Tibial nerve (tissue), 4 donors: ENCODE results near the gene CTNNA2. TPM values are rescaled to one million over a fixed set of nuclear protein-coding genes. Genes with fewer than 3 reads are reported as not detected.
A peak's percentile ranks its signal among the peaks of the same experiment; 100 is the strongest.

Experiments used
- DNase-seq, 2 donors: peaks; one replicate each; pipeline ENCODE4 v3.0.0-alpha.2; 2019; ENCODE audit warnings: low spot score in 2 of 2
- H3K27ac ChIP-seq, 4 donors: fragments of 200-600 bp; sonication (generic) in 3 of 4; one replicate each; pipeline ENCODE4 v1.5.1; 2017 to 2019; ENCODE audit warnings: mild to moderate bottlenecking in 1 of 4
- H3K27me3 ChIP-seq, 2 donors: fragments of 200-600 bp; sonication (generic) in 1 of 2; one replicate each; pipeline versions ENCODE4 v1.5.1 to v1.6.0; 2017 to 2019
- H3K36me3 ChIP-seq, 3 donors: fragments of 200-600 bp; sonication (generic); one replicate each; pipeline ENCODE4 v1.5.1; 2018 to 2019
- H3K4me1 ChIP-seq, 4 donors: fragments of 200-600 bp; sonication (generic) in 3 of 4; one replicate each; pipeline ENCODE4 v1.5.1; 2017 to 2019
- H3K4me3 ChIP-seq, 4 donors: fragments of 200-600 bp; sonication (generic) in 3 of 4; one replicate each; pipeline ENCODE4 v1.5.1; 2017 to 2019; ENCODE audit warnings: mild to moderate bottlenecking in 1 of 4, moderate library complexity in 1 of 4
- H3K9me3 ChIP-seq, 4 donors: fragments of 200-600 bp; sonication (generic) in 3 of 4; one replicate each; pipeline ENCODE4 v1.5.1; 2017 to 2019
- CTCF ChIP-seq, 5 experiments: fragments of 200-600 bp in 3 of 5; fragments of 450-650 bp in 2 of 5; sonication (generic) in 3 of 5; IDR thresholded peaks; one replicate each; pipeline ENCODE4 v1.5.1; 2016 to 2019; ENCODE audit warnings: antibody characterized with exemption in 5 of 5, mild to moderate bottlenecking in 3 of 5, moderate library complexity in 2 of 5
- EP300 ChIP-seq, 2 donors: sonication (generic); formaldehyde crosslinking; IDR thresholded peaks; one replicate each; pipeline ENCODE4 v1.6.1; 2017; ENCODE audit warnings: antibody characterized with exemption in 2 of 2, mild to moderate bottlenecking in 1 of 2
- POLR2A ChIP-seq, 2 donors: fragments of 450-650 bp; IDR thresholded peaks; one replicate each; pipeline ENCODE4 v1.6.1; 2017; ENCODE audit warnings: antibody characterized with exemption in 2 of 2, mild to moderate bottlenecking in 2 of 2, moderate library complexity in 2 of 2
- WGBS, 2 donors: methylation state at CpG; one replicate each; pipeline ENCODE4 v1.1.5; 2018; 5-methylcytosine and 5-hydroxymethylcytosine counted together
- total RNA-seq, 4 donors: library from RNA; depleted of rRNA; stranded (reverse); fragments of >200 nt; gene quantifications; one replicate each; pipeline ENCODE4 v1.1.0, GENCODE V29; 2016

CTNNA2 gene
- total RNA-seq, 4 donors from 2014 or later, result 0.39 to 3.3 (median 0.75) TPM

- 53 to 94% methylated on average over 1 of the region's 1 CpG for WGBS, 2 donors
- Histone ChIP-seq H3K4me1 (no peaks in the 10 kb centered on the region), H3K27me3 (no peaks in the 10 kb centered on the region), H3K4me3 (no peak overlapping the region), H3K27ac (no peak overlapping the region), H3K9me3 (no peaks in the 10 kb centered on the region), H3K36me3 (no peaks in the 10 kb centered on the region)
- TF ChIP-seq POLR2A (IDR thresholded peaks at IDR 0.05), result no peak
- no peak for TF ChIP-seq CTCF (IDR thresholded peaks at IDR 0.05)
- TF ChIP-seq EP300 (IDR thresholded peaks at IDR 0.05), result no peak
- DNase-seq, result no peak
Measured at GRCh38 chr2:80464275-80464674, 951.4 kb downstream of the CTNNA2 start.

GRCh38 chr2:80467262-80467811, 954.5 kb downstream of the CTNNA2 start:
- TF ChIP-seq EP300 (IDR thresholded peaks at IDR 0.05) (no peak), CTCF (IDR thresholded peaks at IDR 0.05) (no peak), POLR2A (IDR thresholded peaks at IDR 0.05) (no peak)
- no peak overlapping the region for H3K27ac ChIP-seq
- 81 to 84% methylated on average over 3 of the region's 3 CpGs for WGBS, 2 donors
- no peak for DNase-seq
- H3K4me3 ChIP-seq, result no peak overlapping the region
- no peaks in the 10 kb centered on the region for H3K4me1 ChIP-seq
- H3K9me3 ChIP-seq, result no peaks in the 10 kb centered on the region
- H3K27me3 ChIP-seq, result no peaks in the 10 kb centered on the region
- no peaks in the 10 kb centered on the region for H3K36me3 ChIP-seq

- no peaks in the 10 kb centered on the region for H3K36me3 ChIP-seq
- H3K9me3 ChIP-seq, result no peaks in the 10 kb centered on the region
- no peak for DNase-seq
- no peaks in the 10 kb centered on the region for H3K27me3 ChIP-seq
- no peak overlapping the region for H3K4me3 ChIP-seq
- no peak overlapping the region for H3K27ac ChIP-seq
- 83 to 100% methylated on average over 1 of the region's 1 CpG for whole genome bisulfite sequencing, 2 donors
- H3K4me1 ChIP-seq, result peaks cover 0 to 6% (median 0%) of the 10 kb centered on the region in 4 donors
- TF ChIP-seq POLR2A (IDR thresholded peaks at IDR 0.05) (no peak), CTCF (IDR thresholded peaks at IDR 0.05) (no peak), EP300 (IDR thresholded peaks at IDR 0.05) (no peak)
Measured at GRCh38 chr2:80469428-80469827, 956.6 kb downstream of the CTNNA2 start.

GRCh38 chr2:80473069-80473468, 960.2 kb downstream of the CTNNA2 start:
- Histone ChIP-seq H3K4me1 (peaks cover 0 to 6% (median 0%) of the 10 kb centered on the region in 4 donors), H3K4me3 (no peak overlapping the region), H3K36me3 (no peaks in the 10 kb centered on the region), H3K27me3 (no peaks in the 10 kb centered on the region), H3K9me3 (no peaks in the 10 kb centered on the region), H3K27ac (peak overlapping the region in 1 of 4 donors; percentile 34)
- TF ChIP-seq CTCF (IDR thresholded peaks at IDR 0.05), result no peak
- no peak for TF ChIP-seq POLR2A (IDR thresholded peaks at IDR 0.05)
- no peak for TF ChIP-seq EP300 (IDR thresholded peaks at IDR 0.05)
- DNase-seq, result no peak
- 45 to 59% methylated on average over 5 of the region's 5 CpGs for WGBS, 2 donors

- no peak for DNase-seq
- Histone ChIP-seq H3K36me3 (no peaks in the 10 kb centered on the region), H3K27me3 (no peaks in the 10 kb centered on the region), H3K4me3 (no peak overlapping the region), H3K27ac (no peak overlapping the region), H3K4me1 (peaks cover 0 to 6% (median 0%) of the 10 kb centered on the region in 4 donors), H3K9me3 (no peaks in the 10 kb centered on the region)
- TF ChIP-seq EP300 (IDR thresholded peaks at IDR 0.05), result no peak
- no peak for TF ChIP-seq POLR2A (IDR thresholded peaks at IDR 0.05)
- TF ChIP-seq CTCF (IDR thresholded peaks at IDR 0.05), result no peak
- 35 to 43% methylated on average over 1 of the region's 1 CpG for WGBS, 2 donors
Measured at GRCh38 chr2:80473796-80474195, 960.9 kb downstream of the CTNNA2 start.
